Retinal pigment epithelial cell (primary cell): ENCODE measurements around the gene PTPRN2.

ENCODE experiments used
- DNase-seq: peaks from one replicate; pipeline ENCODE4 v3.0.0-alpha.2; 2010; ENCODE audit warnings: low read depth
- H3K4me3 ChIP-seq: 2 replicates; pipeline ENCODE4 v1.5.1; 2011; ENCODE audit warnings: mild to moderate bottlenecking, low read length, control low read depth, moderate library complexity
- TF ChIP-seq, protein P1 (sequence below): conservative IDR thresholded peaks from 2 replicates; pipeline ENCODE4 v1.5.1; 2011; ENCODE audit warnings: low read depth, low read length, control low read depth, inconsistent platforms

Gene PTPRN2

DNA sequence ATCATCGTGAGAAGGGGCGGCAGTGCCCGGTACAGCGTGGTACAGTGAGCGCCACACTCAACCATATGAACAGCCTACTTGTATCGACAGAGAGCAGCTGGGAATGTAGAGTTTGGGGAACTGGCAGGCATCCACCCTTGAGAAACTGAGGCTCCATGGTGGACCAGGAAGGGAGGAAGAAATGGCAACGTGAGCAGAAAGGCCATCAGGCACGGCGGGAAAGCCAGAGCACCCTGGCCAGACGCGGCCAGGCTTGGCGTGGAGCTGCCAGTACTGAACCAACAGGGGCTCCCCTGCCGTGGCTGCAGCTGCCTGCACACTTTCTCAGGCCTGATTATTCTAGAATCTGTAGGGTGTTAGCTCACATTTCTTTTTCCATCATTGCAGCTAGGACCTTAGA, 442.3 kb downstream of the PTPRN2 start:
- TF ChIP-seq, protein P1, sequence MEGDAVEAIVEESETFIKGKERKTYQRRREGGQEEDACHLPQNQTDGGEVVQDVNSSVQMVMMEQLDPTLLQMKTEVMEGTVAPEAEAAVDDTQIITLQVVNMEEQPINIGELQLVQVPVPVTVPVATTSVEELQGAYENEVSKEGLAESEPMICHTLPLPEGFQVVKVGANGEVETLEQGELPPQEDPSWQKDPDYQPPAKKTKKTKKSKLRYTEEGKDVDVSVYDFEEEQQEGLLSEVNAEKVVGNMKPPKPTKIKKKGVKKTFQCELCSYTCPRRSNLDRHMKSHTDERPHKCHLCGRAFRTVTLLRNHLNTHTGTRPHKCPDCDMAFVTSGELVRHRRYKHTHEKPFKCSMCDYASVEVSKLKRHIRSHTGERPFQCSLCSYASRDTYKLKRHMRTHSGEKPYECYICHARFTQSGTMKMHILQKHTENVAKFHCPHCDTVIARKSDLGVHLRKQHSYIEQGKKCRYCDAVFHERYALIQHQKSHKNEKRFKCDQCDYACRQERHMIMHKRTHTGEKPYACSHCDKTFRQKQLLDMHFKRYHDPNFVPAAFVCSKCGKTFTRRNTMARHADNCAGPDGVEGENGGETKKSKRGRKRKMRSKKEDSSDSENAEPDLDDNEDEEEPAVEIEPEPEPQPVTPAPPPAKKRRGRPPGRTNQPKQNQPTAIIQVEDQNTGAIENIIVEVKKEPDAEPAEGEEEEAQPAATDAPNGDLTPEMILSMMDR: no peak
- DNase-seq: no peak
- H3K4me3 ChIP-seq: no peak overlapping the region

DNA sequence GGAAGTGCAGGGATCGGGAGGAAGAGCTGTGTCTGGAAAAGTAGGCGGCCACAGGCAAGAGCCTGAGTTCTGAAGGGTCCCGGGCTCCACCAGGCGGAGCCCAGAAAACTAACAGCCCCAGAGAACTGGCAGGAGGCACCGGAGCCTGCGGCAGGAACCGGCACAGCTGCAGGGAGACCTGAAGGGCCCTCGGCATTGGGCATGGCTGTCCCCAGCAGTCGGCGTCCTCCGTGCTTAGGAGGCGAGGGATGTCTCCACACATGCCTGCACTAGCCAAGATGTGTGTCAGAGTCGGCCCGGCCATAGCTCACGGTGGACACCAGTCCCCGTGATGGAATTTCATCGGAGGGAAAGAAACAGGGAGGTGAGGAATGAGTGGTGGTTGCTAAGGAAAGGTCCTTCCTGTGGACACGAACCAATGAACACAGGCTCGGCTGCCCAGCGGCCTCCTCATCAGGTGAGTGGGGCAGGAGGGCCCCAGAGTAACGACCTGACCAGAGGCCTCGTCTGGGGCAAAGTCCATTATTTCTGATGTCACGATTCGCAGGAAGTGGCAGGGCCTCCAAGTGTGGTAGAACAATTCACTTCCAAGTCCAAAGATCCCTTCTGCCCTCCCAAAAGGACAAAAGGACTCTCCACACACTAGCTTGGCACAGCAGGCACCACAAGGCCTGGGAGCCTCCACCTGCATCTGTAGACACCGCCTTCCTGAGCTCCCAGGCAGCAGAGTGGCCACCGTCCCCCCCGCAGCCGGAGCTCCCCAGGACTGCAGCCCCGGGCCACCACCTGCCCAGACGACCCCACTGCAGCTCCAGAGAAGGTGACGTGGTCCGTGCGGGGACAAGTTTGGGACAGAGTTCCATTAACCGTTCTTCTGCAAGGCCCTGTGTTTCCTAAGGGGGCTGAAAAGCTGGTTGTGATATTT, 444.2 kb downstream of the PTPRN2 start:
- DNase-seq: no peak
- H3K4me3 ChIP-seq: no peak overlapping the region
- TF ChIP-seq, protein P1: no peak

GRCh38 chr7:158142657-158143056, 445.0 kb downstream of the PTPRN2 start:
- TF ChIP-seq, protein P1: no peak
- DNase-seq: no peak
- no peak overlapping the region for H3K4me3 ChIP-seq

- TF ChIP-seq, protein P1: no peak
- DNase-seq: no peak
- no peak overlapping the region for H3K4me3 ChIP-seq
Observed at GRCh38 chr7:158141806-158142518, 445.7 kb downstream of the PTPRN2 start.

DNA sequence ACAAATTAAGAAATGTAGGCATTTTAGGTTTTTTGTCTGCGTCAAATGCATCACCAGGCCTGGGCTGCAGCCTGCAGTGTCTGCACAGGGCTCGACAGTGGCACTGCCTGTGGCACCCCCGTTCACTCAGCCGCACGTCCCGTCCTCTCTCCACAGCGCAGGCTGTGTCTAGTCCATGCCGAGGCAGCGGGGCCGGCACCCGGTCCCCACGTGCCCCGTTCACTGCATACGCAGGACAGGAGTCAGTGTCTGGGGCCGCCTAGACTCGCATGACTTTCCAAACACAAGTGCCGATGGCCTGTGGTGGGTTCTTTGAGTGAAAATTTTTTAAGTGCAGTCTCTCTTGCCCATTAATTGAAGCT, 446.4 kb downstream of the PTPRN2 start:
- TF ChIP-seq, protein P1: no peak
- no peak for DNase-seq

GRCh38 chr7:158140538-158141220, 446.9 kb downstream of the PTPRN2 start:
- TF ChIP-seq, protein P1: no peak
- no peak for DNase-seq
- no peak overlapping the region for H3K4me3 ChIP-seq

More for the DNA sequence above, 446.4 kb downstream of the PTPRN2 start:
- no peak overlapping the region for H3K4me3 ChIP-seq
